Measurements from ENCODE around the gene TCERG1L. TPM values are rescaled to one million over a fixed set of nuclear protein-coding genes. Genes with fewer than 3 reads are reported as not detected.

TCERG1L gene
- total RNA-seq, 6 experiments from 2014 or later: not detected

- Histone ChIP-seq H3K36me3 (no peaks in the 10 kb centered on the region), H3K4me1 (no peaks in the 10 kb centered on the region), H3K27me3 (no peaks in the 10 kb centered on the region), H3K27ac (no peak overlapping the region), H3K4me3 (no peak overlapping the region), H3K9me3 (no peaks in the 10 kb centered on the region)
- no peak for DNase-seq
- ATAC-seq: no peak
- 0% methylated on average over 2 of the region's 10 CpGs for WGBS (ENCODE audit: insufficient coverage, low coverage, low lambda C conversion rate, missing lambda C conversion rate)
- intact Hi-C loops (cut with DNase I): no loop called here
- TF ChIP-seq POLR2A (IDR thresholded peaks at IDR 0.05) (no peak), CTCF (IDR thresholded peaks at IDR 0.05) (no peak)
Measured at GRCh38 chr10:131125511-131126225, 185.9 kb downstream of the TCERG1L start.

- H3K27ac ChIP-seq: no peak overlapping the region
- H3K4me3 ChIP-seq: no peak overlapping the region
- H3K4me1 ChIP-seq: no peaks in the 10 kb centered on the region
- intact Hi-C loops (cut with DNase I): no loop called here
- ATAC-seq: no peak
- TF ChIP-seq CTCF (IDR thresholded peaks at IDR 0.05) (no peak), POLR2A (IDR thresholded peaks at IDR 0.05) (no peak)
- no peaks in the 10 kb centered on the region for H3K27me3 ChIP-seq
- H3K9me3 ChIP-seq: no peaks in the 10 kb centered on the region
- DNase-seq: no peak
- no peaks in the 10 kb centered on the region for H3K36me3 ChIP-seq
Measured at GRCh38 chr10:131124945-131125344, 186.6 kb downstream of the TCERG1L start.

GRCh38 chr10:131123496-131123895 is 188.0 kb downstream of the TCERG1L start:
- no peak for DNase-seq
- Histone ChIP-seq H3K4me3 (no peak overlapping the region), H3K27me3 (no peaks in the 10 kb centered on the region), H3K27ac (no peak overlapping the region), H3K36me3 (no peaks in the 10 kb centered on the region), H3K9me3 (no peaks in the 10 kb centered on the region), H3K4me1 (no peaks in the 10 kb centered on the region)
- TF ChIP-seq POLR2A (IDR thresholded peaks at IDR 0.05) (no peak), CTCF (IDR thresholded peaks at IDR 0.05) (no peak)
- no CpG with 5 or more reads among the region's 11 CpGs for WGBS (ENCODE audit: insufficient coverage, low coverage, low lambda C conversion rate, missing lambda C conversion rate)
- ATAC-seq: no peak
- intact Hi-C loops (cut with DNase I): no loop called here

- intact Hi-C loops (cut with DNase I): no loop called here
- 74% methylated on average over 2 of the region's 11 CpGs for WGBS (ENCODE audit: insufficient coverage, low coverage, low lambda C conversion rate, missing lambda C conversion rate)
Measured at GRCh38 chr10:131121511-131122035, 189.9 kb downstream of the TCERG1L start.

More at GRCh38 chr10:131121511-131122035, 189.9 kb downstream of the TCERG1L start:
- H3K36me3 ChIP-seq: no peaks in the 10 kb centered on the region
- no peak overlapping the region for H3K4me3 ChIP-seq
- no peak for TF ChIP-seq POLR2A (IDR thresholded peaks at IDR 0.05)
- TF ChIP-seq CTCF (IDR thresholded peaks at IDR 0.05): no peak
- DNase-seq: no peak
- no peak for ATAC-seq
- no peaks in the 10 kb centered on the region for H3K27me3 ChIP-seq
- H3K27ac ChIP-seq: no peak overlapping the region
- H3K4me1 ChIP-seq: no peaks in the 10 kb centered on the region
- H3K9me3 ChIP-seq: no peaks in the 10 kb centered on the region
